ENCODE measurements around the gene SMIM27.
"Not testable (repeated sequence)": the region's sequence is repeated elsewhere in the genome, so short reads cannot be mapped to it uniquely, and the experiment has no call there.

The SMIM27 gene, protein sequence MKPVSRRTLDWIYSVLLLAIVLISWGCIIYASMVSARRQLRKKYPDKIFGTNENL

DNA sequence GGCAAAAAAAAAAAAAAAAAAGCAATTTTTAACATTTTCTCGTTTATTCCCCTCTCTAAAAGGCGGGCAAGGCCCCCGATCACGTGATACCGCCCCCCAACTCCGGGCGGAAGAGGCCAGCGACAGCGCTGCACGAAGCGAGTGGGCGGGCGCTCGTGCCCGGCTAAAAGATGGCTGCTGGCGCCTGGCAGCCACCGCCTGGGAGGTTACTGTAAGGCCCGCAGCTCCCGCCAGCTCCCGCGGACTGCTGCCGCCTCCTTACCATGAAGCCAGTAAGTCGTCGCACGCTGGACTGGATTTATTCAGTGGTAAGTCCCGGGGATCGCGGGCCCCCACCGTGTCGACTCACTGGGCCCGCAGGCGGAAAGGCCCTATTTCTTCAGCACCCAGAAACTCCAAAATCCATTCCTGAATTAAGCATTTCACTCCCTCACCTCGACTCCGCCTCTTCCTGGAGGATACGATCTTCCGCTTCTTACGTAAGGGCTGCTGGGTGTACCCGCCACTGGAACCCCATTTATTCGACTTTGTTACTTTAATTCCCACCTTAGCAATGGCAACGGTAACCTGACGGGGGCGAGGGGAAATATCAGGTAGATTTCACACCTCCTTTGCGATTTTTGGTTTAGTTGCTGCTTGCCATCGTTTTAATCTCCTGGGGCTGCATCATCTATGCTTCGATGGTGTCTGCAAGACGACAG is at the start of gene SMIM27, which contains the start of gene TOPORS:
Gene SMIM27, plus strand, starts transcription at position 156 of the 701 bp plus-strand sequence. Its CDS starts 108 bp downstream, at position 264.
Gene TOPORS, minus strand, starts transcription at position 415 of the 701 bp plus-strand sequence. Its CDS starts 150 bp downstream, at position 265.
- peak; percentile 86 for DNase-seq (ENCODE audit: low read depth)

DNA sequence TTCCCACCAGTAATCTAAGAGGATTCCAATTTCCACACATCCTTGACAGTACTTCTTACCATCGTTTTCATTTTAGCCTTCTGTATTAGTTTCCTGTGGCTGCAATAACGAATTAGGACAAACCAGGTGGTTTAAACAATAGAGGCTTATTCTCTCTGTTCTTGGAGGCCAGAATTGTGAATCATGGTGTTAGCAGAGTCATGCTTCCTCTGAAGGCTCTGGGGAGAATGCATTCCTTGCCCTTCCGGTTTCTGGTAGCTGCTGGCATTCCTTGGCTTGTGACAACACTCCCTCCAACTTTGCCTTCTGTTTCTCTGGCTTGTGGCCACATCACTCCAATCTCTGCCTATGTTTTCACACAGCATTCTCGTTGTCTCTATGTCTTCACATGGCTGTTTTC is 49.7 kb upstream of the SMIM27 start:
- DNase-seq (ENCODE audit: low read depth): no peak

DNA sequence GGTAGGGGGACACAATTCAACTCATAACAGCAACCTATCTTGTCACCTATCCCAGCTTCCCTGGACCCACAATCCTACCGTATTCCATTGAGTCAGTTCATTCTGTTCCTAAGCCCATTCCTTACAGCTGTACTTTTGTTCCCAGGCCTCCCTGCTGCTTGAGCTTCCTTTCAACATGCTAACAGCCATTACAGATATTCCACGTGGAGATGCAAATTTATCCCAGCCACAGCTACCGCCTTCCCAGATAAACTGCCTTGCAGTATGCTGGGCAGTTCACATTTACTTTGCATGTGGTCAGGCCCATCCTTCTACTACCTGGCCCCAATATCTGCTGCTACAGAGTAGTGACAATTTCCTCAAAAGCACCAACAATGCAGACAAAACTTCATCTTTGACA is 49.1 kb upstream of the SMIM27 start:
- no peak for DNase-seq (ENCODE audit: low read depth)

DNA sequence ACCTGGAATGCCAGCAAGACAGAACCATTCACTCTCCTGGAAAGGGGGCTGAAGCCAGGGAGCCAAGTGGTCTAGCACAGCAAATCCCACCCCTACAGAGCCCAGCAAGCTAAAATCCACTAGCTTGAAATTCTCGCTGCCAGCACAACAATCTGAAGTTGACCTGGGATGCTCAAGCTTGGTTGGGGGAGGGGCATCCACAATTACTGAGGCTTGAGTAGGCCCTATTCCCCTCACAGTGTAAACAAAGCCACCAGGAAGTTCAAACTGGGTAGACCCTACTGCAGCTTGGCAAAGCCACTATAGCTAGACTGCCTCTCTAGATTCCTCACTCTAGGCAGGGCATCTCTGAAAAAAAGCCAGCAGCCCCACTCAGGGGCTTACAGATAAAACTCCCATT is 43.4 kb upstream of the SMIM27 start:
- no peak for DNase-seq (ENCODE audit: low read depth)

DNA sequence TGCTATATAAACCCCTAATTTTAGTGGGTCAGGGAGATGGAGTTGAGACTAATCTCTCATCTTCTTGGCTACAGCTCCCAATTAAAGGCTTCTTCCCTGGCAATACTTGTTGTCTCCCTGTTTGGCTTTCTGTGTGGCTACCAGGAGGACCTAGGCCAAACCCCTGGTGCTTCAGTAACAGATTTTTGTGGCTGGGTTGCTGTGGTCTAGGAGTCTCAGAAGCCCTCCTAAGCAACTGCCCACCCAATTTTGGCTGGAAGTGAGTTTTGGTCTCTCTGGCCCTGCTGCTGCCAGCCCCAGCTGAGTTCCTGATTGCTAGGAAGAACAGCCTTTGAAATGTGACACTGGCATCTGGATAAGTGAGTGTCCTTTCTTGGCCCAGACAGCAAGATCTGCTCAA is 35.9 kb upstream of the SMIM27 start:
- no peak for DNase-seq (ENCODE audit: low read depth)

DNA sequence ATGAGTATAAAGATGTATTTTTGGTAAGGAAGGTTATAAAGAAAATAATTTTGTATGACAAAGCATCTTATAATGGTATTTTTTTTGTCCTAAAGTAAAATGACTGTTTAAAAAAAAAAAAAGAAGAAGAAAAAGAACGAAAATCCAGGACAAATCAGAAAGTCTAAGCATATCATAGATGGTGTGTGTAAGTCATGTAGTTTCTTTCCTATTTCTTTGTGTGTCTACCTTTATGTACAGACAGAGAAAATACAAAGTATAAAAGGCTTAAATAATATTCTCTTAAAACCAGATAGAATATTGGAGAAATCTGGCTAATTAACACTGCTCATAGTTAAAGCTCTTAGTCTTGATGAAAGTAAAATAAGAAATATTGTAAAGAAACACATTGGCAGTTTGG is 33.9 kb upstream of the SMIM27 start:
- no peak for DNase-seq (ENCODE audit: low read depth)

DNA sequence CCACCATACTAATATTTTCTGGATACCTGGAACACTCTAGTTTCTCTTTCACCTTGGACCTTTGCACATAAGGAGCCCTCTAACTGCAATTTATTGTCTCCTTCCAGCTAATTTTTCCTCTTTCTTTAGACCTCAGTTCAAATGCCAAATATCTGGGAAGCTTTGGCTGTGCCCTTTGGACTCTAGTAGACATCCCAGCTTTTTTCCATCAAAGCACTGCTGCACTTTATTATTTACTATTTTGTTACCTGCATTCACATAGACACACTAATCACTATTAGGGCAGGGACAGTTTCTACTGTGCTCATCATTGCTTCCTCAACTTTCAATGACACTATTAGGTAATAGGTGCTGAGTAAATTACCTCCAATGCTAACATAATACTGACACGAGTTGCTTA is 28.2 kb upstream of the SMIM27 start:
- DNase-seq (ENCODE audit: low read depth): no peak

DNA sequence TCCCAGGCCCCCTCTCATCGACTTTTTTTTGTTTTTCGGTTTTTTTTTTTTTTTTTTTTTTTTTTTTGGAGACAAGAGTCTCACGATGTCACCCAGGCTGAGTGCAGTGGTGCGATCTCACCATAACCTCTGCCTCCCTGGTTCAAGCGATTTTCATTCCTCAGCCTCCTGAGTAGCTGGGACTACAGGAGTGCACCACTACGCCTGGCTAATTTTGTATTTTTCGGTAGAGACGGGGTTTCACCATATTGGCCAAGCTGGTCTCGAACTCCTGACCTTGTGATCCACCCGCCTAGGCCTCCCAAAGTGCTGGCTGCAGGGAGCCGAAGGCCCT is 27.6 kb upstream of the SMIM27 start:
- not testable (repeated sequence) for DNase-seq (ENCODE audit: low read depth)

DNA sequence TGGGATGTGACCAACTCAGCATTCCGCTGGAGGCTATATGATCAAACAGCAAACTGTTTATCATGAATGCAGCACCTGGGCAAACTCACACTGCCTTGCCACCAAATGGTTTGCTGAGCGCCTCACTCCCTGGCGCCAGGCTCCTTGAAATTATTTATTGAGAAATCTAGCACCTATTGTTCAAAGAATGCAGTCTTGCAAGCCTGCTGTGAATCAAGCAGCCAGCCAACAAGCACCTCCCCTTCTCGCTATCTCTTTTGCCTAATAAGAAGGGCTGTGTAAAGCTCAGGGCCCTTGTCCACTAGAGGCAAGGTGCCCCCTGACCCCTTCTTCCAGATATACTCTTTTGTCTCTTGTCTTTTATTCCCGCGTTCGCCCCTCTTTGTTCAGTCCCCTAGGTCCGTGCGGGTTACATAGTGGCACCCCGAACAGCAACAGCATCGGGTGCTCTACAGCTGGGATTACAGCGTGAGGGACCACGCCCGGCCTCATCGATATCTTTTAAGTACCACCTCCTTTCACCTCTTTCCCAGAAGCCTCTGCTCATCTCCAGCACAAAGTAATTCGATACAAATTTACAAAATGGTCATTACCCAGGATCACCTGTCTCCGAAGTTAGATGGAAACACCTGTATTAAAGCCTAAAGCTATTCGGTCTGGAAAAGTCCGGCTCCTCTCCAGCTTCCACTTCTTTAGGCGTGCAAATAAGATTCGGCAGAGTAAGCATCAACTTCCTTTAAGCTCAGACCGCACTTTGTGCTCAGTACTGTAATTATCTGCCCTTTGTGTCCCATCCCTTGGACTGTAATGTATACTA is 27.0 kb upstream of the SMIM27 start:
- DNase-seq (ENCODE audit: low read depth): no peak

DNA sequence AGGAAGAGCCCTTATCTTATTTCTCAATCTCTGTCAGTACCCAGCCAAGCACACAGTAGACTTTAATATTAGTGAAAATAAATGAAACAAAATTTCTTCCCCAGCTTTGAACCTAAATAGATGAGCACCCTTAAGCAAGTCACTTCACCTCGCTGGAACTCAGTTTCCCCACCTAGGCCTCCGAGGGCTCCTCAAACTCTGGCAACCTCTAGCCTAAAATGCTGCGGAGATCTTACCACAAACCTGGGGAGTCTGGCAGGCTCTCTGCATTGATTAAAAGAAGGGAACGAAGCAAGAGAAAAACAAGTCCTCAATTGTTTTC is 26.5 kb upstream of the SMIM27 start:
- DNase-seq (ENCODE audit: low read depth): no peak

DNA sequence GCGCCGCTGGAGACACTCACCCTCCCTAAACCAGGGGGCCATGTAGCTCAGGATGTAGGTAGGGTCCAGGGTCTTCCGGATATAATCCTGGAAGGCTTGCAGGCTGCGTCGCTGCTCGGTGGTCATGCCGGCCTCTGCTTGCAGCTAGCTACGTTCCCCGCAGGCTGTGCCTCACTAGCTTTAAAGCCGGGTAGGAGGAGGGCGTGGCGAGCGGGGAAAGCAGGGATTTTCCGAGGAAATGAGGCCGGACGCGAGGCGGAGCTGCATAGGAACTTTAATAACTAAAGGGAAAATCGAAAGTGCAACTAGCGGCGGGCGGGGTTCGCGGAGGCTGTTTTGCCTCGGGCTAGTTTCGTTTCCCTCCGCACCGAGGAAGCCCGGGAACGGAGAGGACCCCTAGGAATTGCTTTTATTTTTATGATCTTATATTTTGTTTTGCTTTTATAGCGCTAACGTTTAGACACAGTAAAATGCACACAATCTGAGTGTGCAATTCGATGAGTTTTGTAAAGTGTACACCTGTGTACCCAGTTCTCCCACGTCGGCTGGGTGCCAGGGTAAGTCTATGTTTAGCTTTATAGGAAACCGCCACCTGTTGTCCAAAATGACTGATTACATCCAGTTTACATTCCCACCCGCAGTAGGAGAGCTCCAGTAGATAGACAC is 26.0 kb upstream of the SMIM27 start, which contains the start of gene RIGI:
Gene RIGI, minus strand, starts transcription at position 156 of the 666 bp plus-strand sequence. Its CDS starts 30 bp downstream, at position 126.
- DNase-seq (ENCODE audit: low read depth): peak; percentile 65

DNA sequence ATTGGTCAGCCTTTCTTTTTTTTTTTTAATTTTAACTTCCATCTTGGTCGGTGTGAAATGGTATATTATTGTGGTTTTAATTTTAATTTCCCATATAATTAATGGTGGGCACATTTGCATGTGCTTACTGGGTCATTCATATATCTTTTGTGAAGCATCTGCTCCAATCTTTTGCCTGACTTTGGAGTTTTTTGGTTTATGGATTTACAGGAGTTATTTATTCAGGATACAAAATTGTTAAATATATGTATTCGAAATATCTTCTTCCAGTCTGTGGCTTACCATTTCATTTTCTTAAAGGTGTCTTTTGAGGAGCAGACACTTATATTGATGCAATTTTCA is 25.4 kb upstream of the SMIM27 start:
- no peak for DNase-seq (ENCODE audit: low read depth)

DNA sequence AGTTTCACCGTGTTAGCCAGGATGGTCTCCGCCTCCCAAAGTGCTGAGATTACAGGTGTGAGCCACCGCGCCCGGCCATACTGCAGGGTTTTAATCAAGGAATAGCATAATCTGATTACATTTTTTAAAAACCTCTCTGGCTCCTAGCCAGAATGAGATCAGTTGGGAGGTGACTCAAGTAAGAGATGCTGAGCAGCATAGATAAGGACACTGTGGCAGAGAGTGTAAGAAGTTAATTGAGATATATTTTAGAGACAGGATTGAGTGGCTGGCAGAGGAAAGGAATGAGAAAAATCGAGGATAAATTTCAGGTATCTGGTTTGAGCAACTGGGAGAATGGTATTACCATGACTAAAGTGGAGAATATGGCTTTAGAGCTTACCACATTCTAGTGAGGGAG is 18.8 kb upstream of the SMIM27 start:
- DNase-seq (ENCODE audit: low read depth): no peak

DNA sequence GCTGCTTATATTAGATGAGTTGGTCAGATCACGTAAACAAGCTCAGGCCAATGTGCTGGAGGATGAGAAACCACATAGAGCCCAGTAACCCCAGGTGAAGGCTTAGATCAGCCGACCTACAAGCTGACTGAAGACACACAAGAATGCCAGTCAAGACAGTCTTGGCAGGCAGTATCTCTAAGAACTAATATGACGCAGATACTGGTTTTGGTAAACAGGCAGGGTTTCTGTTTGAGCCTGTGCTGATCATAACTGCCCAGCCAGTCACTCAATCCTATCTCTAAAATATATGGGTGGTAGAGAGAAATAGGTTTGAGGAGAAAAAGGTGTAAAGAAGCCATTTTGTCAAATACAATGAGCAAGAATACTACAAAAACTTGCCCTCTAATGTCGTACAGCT is 18.3 kb upstream of the SMIM27 start:
- DNase-seq (ENCODE audit: low read depth): no peak

DNA sequence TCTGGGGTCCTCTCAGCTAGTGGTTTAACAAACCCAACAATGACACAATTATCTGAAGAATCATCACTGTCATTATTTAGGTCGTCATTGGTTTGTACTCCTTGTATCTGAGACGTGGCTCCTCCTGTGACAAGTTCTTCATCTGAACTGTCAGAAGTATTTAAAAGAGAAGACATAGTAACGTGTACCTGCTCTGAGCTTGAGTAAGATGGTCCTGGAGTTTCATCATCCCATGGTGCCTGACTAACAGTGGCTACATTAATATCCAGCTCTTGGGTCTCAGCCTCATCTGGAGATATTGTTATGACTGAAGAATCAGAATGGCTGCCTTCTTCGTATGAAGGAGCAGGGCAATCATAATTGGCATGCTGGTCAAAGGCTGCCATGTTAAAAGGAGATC is 9.1 kb upstream of the SMIM27 start:
- no peak for DNase-seq (ENCODE audit: low read depth)

DNA sequence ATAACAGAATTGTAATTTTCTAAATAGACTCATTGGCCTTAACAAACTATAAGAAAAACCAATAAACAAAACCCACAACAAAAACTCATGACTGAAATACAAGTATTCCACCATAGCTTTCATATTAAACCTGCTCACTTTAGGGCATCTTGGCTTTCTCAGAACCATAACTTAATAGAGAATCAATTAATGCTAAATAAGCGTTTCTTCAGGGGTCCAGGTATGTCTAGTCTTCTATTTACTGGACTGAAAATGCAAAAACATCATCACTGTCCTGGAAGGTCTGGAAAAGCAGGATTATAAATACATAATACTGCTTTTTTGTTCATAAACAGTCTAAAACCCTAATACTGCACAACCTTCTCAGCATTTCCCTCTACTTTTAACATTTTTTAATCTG is 6.2 kb upstream of the SMIM27 start:
- DNase-seq (ENCODE audit: low read depth): no peak

DNA sequence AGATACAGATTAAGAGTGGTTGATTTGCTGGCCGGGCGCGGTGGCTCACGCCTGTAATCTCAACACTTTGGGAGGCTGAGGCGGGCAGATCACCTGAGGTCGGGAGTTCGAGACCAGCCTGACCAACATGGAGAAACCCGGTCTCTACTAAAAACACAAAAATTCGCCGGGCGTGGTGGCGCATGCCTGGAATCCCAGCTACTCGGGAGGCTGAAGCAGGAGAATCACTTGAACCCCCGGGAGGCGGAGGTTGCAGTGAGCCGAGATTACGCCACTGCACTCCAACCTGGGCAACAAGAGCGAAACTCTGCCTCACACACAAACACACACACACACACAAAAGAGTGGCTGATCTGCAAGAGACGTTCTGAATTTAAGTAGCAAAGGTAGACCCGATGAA is 3.9 kb upstream of the SMIM27 start:
- not testable (repeated sequence) for DNase-seq (ENCODE audit: low read depth)

DNA sequence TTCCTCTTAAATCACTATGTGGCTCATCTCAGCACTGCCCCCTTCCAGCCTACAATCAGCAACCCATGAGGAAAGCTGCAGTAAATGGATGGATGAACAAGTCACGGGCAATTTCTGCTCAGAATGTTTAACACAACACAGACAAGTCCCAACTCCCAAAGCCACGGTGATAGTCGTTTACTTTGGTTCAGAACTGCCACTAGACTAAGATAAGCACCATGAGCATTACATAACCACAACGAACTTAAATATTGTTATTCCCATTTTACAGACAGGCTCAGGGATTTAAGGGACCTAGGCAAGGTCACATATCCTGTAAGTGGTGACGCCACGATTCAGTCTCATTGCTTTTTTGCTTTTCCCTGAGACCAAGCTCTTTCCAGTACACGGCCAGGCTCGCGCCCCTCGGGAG is 2.0 kb upstream of the SMIM27 start:
- no peak for DNase-seq (ENCODE audit: low read depth)

DNA sequence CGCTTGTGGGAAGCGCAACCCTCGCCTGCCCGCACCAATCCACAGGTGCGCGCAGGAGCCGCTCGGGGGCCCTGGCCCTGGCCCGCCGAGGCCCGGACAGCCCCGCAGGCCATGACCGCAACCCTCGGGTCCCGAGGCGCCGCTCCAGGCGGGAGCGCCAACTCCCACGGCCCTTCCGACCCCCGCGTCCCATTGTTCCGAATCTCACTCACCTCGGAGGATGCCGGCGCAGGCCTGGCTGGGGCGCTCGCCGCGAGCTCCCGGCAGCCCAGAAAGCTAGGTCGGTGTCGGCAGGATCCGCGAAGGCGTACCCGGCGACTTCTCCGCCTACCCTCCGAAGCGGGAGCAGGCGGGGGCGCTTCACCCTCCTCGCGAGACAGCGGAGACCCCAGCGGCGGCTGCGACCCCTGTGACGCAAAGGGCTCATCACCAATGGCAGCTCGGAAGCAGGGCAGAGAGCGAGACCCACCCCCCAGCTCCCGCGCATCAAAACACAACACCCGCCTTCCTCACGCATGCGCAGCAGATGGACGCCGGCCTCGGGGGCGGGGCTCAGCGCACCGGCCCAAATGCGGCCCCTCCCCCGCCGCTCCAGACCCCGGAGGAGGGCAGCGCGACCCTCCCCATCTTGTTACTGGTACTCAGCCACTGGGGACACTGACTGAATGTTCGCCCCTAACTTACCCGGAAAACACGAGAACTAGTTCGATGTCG is 1.4 kb upstream of the SMIM27 start:
- DNase-seq (ENCODE audit: low read depth): peak; percentile 92

DNA sequence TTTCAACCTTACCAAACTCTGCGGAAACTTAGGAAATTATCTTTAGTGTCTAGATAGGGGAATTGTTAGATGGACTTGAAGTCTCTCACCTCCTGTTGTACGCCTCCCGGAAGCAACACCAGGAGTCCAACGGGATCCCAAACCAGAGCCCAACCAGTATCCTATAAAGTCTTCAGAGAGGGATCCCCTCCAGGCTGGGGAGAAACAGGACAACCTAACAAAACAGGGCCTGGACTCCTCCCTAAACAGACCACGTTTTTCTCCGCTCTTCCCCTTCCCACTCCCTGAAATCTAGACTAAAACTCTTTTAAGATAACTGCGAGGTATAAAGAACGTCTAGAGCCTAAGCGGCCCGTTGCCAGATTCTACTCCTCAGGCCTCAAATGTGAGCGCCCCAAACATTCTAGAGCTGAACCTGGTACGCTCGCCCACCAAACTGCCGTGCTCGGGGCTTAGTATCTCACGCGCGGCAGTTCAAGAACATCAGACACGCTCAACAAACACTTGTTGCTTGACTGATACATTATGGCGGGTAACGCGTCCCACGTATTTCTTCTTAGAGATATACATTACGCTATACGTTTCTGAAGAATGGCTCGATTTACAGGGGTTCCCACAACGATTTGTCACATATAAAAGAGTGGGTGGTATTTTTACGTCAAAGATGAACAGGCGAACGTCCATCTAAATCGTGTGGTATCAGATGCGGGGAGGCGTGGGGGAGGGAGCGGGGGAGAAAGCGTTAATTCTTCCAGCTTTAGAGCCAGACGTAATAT is 663 bp upstream of the SMIM27 start:
- DNase-seq (ENCODE audit: low read depth): peak; percentile 31

DNA sequence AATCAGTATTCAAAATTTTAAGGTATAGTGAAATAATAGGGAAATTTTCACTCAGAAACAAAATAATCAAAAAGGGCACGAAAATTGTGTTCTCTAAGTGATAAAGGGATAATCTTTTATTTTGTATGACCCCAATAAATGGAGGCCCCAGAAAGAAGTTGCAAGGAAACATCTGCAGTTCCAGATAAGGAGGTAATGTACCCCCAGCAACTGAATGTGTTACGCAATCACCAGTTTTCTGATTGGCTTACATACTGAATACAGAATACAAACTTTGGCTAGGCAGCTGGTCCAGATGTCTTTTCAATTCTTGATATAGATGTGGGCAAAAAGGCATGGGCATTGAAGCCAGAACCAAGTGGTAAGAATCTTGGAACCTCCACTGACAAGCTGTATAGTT is 2.0 kb downstream of the SMIM27 start:
- no peak for DNase-seq (ENCODE audit: low read depth)

DNA sequence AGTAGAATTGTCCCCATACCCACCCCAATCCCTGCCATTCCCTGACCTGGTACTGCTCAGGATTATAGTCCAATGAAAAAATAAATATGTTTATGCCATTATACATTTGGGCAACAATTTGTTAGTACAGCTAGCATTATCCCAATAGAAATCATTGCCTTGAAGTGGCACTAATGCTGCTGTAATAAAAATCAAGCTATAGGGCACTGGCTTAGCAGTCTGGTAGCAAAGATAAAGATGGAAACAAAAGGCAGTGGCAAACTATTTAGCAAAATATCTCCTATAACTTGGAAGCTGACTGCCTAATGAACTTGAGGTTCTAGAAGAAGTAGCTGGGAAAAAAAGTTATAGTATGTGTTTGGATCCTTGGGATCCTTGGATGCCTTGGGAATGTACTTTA is 2.5 kb downstream of the SMIM27 start:
- no peak for DNase-seq (ENCODE audit: low read depth)

All from activated gamma-delta T cell treated with anti-CD3 and anti-CD28 coated beads, Interleukin-2, amount 50 U/mL, for 16 hours (primary cell).